Gastrocnemius medialis (tissue), 4 donors: ENCODE measurements around the gene ZBTB16. TPM values are rescaled to one million over a fixed set of nuclear protein-coding genes. Genes with fewer than 3 reads are reported as not detected.

Experiments
- ATAC-seq, 2 donors: fragments of 150-250 bp; one replicate each; pipeline ENCODE4 v1.9.1; 2016
- DNase-seq, 2 donors: peaks; one replicate each; pipeline ENCODE4 v3.0.0-alpha.2; 2019
- H3K27ac ChIP-seq, 4 donors: fragments of 200-600 bp; sonication (generic); 1 replicate in 1 of 4; 2 replicates in 3 of 4; pipeline ENCODE4 v1.5.1; 2016 to 2018; ENCODE audit warnings: mild to moderate bottlenecking in 2 of 4, moderate library complexity in 1 of 4
- H3K27me3 ChIP-seq, 3 donors: fragments of 200-600 bp; sonication (generic) in 2 of 3; 1 replicate in 1 of 3; 2 replicates in 2 of 3; pipeline versions ENCODE4 v1.5.1 to v1.6.0; 2016 to 2019; ENCODE audit warnings: mild to moderate bottlenecking in 1 of 3, moderate library complexity in 1 of 3
- H3K36me3 ChIP-seq, 2 donors: fragments of 200-600 bp; sonication (generic) in 1 of 2; one replicate each; pipeline ENCODE4 v1.5.1; 2017 to 2018
- H3K4me1 ChIP-seq, 2 donors: fragments of 200-600 bp; sonication (generic) in 1 of 2; one replicate each; pipeline ENCODE4 v1.5.1; 2016 to 2017; ENCODE audit warnings: mild to moderate bottlenecking in 2 of 2
- H3K4me3 ChIP-seq, 4 donors: fragments of 200-600 bp; sonication (generic) in 3 of 4; 1 replicate in 1 of 4; 2 replicates in 3 of 4; pipeline ENCODE4 v1.5.1; 2016 to 2019; ENCODE audit warnings: mild to moderate bottlenecking in 2 of 4
- H3K9me3 ChIP-seq, 3 donors: fragments of 200-600 bp; sonication (generic) in 2 of 3; 1 replicate in 1 of 3; 2 replicates in 2 of 3; pipeline ENCODE4 v1.5.1; 2016 to 2019
- POLR2A ChIP-seq, 2 donors: fragments of 450-650 bp; IDR thresholded peaks; one replicate each; pipeline ENCODE4 v1.6.1; 2017; ENCODE audit warnings: antibody characterized with exemption in 2 of 2, mild to moderate bottlenecking in 2 of 2, moderate library complexity in 2 of 2
- in situ Hi-C, 4 donors: fragments of 200-750 bp; cut with MboI; loops; one replicate each; pipeline versions ENCODE4 v1.15.0 to v1.8.0; 2017; ENCODE audit warnings: low sequenced_read_pairs in 4 of 4
- intact Hi-C: fragments of 100-400 bp; cut with DNase I; formaldehyde crosslinking; loops from one replicate; pipeline ENCODE4 v1.15.1; 2023; ENCODE audit warnings: low total_unique reads
- total RNA-seq, 4 donors: library from RNA; depleted of rRNA; stranded (reverse); fragments of >200 nt; gene quantifications; one replicate each; pipeline versions ENCODE4 v1.1.0 to v1.2.3, GENCODE V29; 2016
- TF ChIP-seq, protein P1 (sequence below), 5 experiments: fragments of 450-650 bp in 3 of 5; fragments of 200-600 bp in 2 of 5; sonication (generic) in 2 of 5; IDR thresholded peaks in 4 of 5; conservative IDR thresholded peaks in 1 of 5; 1 replicate in 4 of 5; 2 replicates in 1 of 5; pipeline ENCODE4 v1.5.1; 2016 to 2019; ENCODE audit warnings: antibody characterized with exemption in 5 of 5, mild to moderate bottlenecking in 3 of 5, moderate library complexity in 3 of 5

ZBTB16 gene
- total RNA-seq, 4 donors from 2014 or later, result 156 to 250 (median 196) TPM

DNA sequence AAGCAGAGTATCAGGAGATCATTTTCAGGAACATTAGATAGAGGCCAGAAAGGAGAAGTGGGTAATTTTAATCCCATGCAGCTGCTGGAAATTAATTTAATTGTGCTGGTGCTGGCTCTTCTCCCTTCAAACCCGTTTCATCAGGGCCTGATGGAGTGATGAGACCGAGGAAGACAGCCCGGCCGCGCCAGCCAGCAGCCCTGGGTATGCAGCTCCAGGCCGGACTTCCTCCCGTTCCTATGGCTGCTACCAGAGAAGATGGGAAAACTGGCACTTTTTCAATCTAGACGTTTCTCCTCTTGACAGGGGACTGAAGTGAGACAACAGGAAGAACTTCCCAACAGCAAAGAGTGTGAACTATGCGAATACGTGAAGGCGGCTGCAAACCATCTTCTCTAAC, 24.6 kb upstream of the ZBTB16 start:
- ATAC-seq (no peak), DNase-seq (no peak)
- Histone ChIP-seq H3K4me1 (peaks cover 17 to 31% of the 10 kb centered on the region in 2 donors), H3K27me3 (no peaks in the 10 kb centered on the region), H3K4me3 (no peak overlapping the region), H3K9me3 (no peaks in the 10 kb centered on the region), H3K27ac (no peak overlapping the region), H3K36me3 (no peaks in the 10 kb centered on the region)
- intact Hi-C loops, result loop anchor here (10.0 kb wide), 1 partner anchor 140 kb away; no protein-coding TSS in a partner anchor
- in situ Hi-C loops, result loop anchor here (5.0 to 10.0 kb wide), 2 partner anchors 227 to 230 kb away; no protein-coding TSS in a partner anchor
- no peak for TF ChIP-seq POLR2A (IDR thresholded peaks at IDR 0.05)

DNA sequence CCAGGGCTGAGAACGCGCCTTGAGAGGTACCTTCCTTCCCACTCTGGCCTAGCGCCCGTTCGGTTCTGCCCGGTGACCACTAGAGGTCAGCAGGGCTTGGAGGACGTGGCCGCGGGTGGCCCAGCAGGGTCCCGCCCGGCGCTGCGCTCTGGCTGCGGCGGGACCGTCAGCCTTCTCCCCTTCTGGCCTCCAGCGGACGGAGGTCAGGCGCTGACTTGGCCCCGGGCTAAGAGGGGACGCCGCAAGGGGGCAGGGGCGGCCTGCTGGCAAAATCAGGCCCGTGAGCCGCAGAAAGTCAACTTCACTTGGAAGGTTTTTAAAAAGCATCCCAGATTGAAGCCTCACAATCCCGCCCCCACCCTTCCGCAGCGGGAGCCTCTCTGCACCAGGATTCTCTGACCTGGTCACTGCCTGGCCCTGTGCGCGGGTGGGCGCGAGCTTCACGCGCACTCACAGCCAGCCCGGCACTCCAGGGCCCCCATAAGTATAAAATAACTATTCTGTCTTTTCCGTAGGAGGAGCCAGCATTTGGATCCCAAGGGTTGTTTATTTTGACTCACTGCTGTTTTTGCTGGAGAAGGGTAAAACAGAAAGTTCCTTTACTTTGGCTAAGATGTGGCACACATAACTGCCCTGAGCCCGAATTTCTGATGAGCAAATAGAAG, 23.2 kb upstream of the ZBTB16 start:
- Histone ChIP-seq H3K27ac (peak overlapping the region; percentile 67 to 85 (median 76)), H3K27me3 (no peaks in the 10 kb centered on the region), H3K36me3 (no peaks in the 10 kb centered on the region), H3K4me3 (peak overlapping the region; percentile 44 to 51 (median 48)), H3K4me1 (peaks cover 27 to 40% of the 10 kb centered on the region in 2 donors), H3K9me3 (no peaks in the 10 kb centered on the region)
- DNase-seq, result peak; percentile 83 to 86
- intact Hi-C loops (loop anchor here (1.0 to 10.0 kb wide), 2 partner anchors 141 to 226 kb away; no protein-coding TSS in a partner anchor), in situ Hi-C loops (loop anchor here (5.0 to 10.0 kb wide), 2 partner anchors 226 to 229 kb away; no protein-coding TSS in a partner anchor)
- ATAC-seq, result peak; percentile 67 to 76
- TF ChIP-seq POLR2A (IDR thresholded peaks at IDR 0.05), result peak; percentile 13 to 50
- TF ChIP-seq, protein P1, sequence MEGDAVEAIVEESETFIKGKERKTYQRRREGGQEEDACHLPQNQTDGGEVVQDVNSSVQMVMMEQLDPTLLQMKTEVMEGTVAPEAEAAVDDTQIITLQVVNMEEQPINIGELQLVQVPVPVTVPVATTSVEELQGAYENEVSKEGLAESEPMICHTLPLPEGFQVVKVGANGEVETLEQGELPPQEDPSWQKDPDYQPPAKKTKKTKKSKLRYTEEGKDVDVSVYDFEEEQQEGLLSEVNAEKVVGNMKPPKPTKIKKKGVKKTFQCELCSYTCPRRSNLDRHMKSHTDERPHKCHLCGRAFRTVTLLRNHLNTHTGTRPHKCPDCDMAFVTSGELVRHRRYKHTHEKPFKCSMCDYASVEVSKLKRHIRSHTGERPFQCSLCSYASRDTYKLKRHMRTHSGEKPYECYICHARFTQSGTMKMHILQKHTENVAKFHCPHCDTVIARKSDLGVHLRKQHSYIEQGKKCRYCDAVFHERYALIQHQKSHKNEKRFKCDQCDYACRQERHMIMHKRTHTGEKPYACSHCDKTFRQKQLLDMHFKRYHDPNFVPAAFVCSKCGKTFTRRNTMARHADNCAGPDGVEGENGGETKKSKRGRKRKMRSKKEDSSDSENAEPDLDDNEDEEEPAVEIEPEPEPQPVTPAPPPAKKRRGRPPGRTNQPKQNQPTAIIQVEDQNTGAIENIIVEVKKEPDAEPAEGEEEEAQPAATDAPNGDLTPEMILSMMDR (IDR thresholded peaks at IDR 0.05 in 4 of 5, conservative IDR thresholded peaks at IDR 0.05 in 1 of 5), result peak; percentile 84 to 93 (median 93)

- in situ Hi-C loops (loop anchor here (5.0 to 10.0 kb wide), 2 partner anchors 225 to 228 kb away; no protein-coding TSS in a partner anchor), intact Hi-C loops (loop anchor here (1.0 to 10.0 kb wide), 2 partner anchors 142 to 225 kb away; no protein-coding TSS in a partner anchor)
- no peaks in the 10 kb centered on the region for H3K9me3 ChIP-seq
- H3K4me3 ChIP-seq, result peak overlapping the region in 3 of 4 donors; percentile 46 to 51 (median 49)
- TF ChIP-seq, protein P1 (IDR thresholded peaks at IDR 0.05 in 4 of 5, conservative IDR thresholded peaks at IDR 0.05 in 1 of 5), result no peak
- no peak for TF ChIP-seq POLR2A (IDR thresholded peaks at IDR 0.05)
- H3K4me1 ChIP-seq, result peaks cover 34 to 46% of the 10 kb centered on the region in 2 donors
- H3K27me3 ChIP-seq, result no peaks in the 10 kb centered on the region
- ATAC-seq, result no peak
- H3K36me3 ChIP-seq, result no peaks in the 10 kb centered on the region
- peak overlapping the region; percentile 67 to 85 (median 76) for H3K27ac ChIP-seq
- no peak for DNase-seq
Observed at GRCh38 chr11:114036958-114037357, 22.6 kb upstream of the ZBTB16 start.

DNA sequence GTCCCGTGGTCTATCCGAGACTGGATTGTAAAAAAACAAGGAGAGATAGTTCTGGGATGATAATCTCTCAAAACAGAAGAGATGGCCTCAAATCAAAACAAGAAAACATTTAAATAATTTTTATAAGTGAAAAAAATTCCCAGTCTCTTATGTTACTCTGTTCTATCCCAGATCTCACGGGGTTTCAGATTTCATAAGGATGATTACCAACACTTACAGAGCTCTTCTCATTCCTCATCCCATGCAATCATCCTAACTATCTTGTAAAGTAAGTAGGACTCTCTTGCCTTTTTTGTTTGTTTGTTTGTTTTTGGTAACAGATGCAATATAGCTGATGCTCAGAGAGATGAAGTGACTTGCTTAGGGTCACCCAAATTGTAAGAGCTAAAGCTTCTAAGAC, 20.0 kb upstream of the ZBTB16 start:
- no peak overlapping the region for H3K4me3 ChIP-seq
- H3K36me3 ChIP-seq, result no peaks in the 10 kb centered on the region
- H3K27ac ChIP-seq, result peak overlapping the region; percentile 79 to 86 (median 84)
- in situ Hi-C loops (loop anchor here (5.0 to 10.0 kb wide), 2 partner anchors 223 to 225 kb away; no protein-coding TSS in a partner anchor), intact Hi-C loops (loop anchor here (10.0 kb wide), 1 partner anchor 145 kb away; no protein-coding TSS in a partner anchor)
- no peaks in the 10 kb centered on the region for H3K9me3 ChIP-seq
- H3K4me1 ChIP-seq, result peaks cover 46 to 48% of the 10 kb centered on the region in 2 donors
- no peak for ATAC-seq
- no peaks in the 10 kb centered on the region for H3K27me3 ChIP-seq
- no peak for TF ChIP-seq POLR2A (IDR thresholded peaks at IDR 0.05)
- TF ChIP-seq, protein P1 (IDR thresholded peaks at IDR 0.05 in 4 of 5, conservative IDR thresholded peaks at IDR 0.05 in 1 of 5), result no peak
- no peak for DNase-seq

GRCh38 chr11:114040706-114041211, 18.8 kb upstream of the ZBTB16 start:
- peak overlapping the region; percentile 79 to 86 (median 84) for H3K27ac ChIP-seq
- in situ Hi-C loops, result no loop called here

More at GRCh38 chr11:114040706-114041211, 18.8 kb upstream of the ZBTB16 start:
- TF ChIP-seq POLR2A (IDR thresholded peaks at IDR 0.05), result peak in 1 of 2 donors; percentile 83
- TF ChIP-seq, protein P1 (IDR thresholded peaks at IDR 0.05 in 4 of 5, conservative IDR thresholded peaks at IDR 0.05 in 1 of 5), result no peak
- intact Hi-C loops, result no loop called here
- Histone ChIP-seq H3K4me1 (peaks cover 45 to 48% of the 10 kb centered on the region in 2 donors), H3K4me3 (peak overlapping the region in 1 of 4 donors; percentile 5), H3K27me3 (no peaks in the 10 kb centered on the region), H3K9me3 (no peaks in the 10 kb centered on the region), H3K36me3 (no peaks in the 10 kb centered on the region)
- DNase-seq (peak; percentile 61 to 70), ATAC-seq (peak; percentile 83 to 89)
